ENCODE measurements around the gene HS3ST1. TPM values are rescaled to one million over a fixed set of nuclear protein-coding genes. Genes with fewer than 3 reads are reported as not detected.

Gene HS3ST1
- total RNA-seq, 4 donors from 2014 or later = 4.8 to 27.0 (median 9.6) TPM

DNA sequence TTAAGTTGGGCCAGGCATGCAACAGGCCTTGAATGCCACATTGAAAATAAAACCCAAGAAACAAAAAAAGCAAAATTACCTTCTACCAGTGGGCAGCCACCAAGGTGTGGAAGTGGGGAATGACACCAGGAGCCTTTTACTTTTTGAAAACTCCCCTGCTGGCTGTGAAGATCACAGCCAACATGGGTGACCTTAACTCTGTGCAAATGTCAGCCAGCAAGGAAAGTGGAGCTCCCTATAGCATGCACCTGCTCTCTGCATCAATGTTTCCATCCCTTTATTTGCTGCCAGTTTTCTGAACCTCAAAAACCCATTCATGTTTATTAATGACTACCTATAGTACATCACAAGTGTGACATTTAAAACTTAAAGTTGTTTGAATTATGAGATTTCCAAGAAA lies 63.7 kb downstream of the HS3ST1 start:
- Histone ChIP-seq H3K4me3 (no peak overlapping the region), H3K9me3 (peaks cover 0 to 8% (median 0%) of the 10 kb centered on the region in 3 donors), H3K27ac (no peak overlapping the region), H3K4me1 (peaks cover 0 to 9% (median 5%) of the 10 kb centered on the region in 3 donors), H3K27me3 (peaks cover 0 to 14% (median 0%) of the 10 kb centered on the region in 4 donors), H3K36me3 (no peaks in the 10 kb centered on the region)
- intact Hi-C loops (cut with DNase I) = no loop called here
- no peak for TF ChIP-seq POLR2A (IDR thresholded peaks at IDR 0.05)
- TF ChIP-seq, protein P1, sequence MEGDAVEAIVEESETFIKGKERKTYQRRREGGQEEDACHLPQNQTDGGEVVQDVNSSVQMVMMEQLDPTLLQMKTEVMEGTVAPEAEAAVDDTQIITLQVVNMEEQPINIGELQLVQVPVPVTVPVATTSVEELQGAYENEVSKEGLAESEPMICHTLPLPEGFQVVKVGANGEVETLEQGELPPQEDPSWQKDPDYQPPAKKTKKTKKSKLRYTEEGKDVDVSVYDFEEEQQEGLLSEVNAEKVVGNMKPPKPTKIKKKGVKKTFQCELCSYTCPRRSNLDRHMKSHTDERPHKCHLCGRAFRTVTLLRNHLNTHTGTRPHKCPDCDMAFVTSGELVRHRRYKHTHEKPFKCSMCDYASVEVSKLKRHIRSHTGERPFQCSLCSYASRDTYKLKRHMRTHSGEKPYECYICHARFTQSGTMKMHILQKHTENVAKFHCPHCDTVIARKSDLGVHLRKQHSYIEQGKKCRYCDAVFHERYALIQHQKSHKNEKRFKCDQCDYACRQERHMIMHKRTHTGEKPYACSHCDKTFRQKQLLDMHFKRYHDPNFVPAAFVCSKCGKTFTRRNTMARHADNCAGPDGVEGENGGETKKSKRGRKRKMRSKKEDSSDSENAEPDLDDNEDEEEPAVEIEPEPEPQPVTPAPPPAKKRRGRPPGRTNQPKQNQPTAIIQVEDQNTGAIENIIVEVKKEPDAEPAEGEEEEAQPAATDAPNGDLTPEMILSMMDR (IDR thresholded peaks at IDR 0.05) = no peak
- DNase-seq = no peak

DNA sequence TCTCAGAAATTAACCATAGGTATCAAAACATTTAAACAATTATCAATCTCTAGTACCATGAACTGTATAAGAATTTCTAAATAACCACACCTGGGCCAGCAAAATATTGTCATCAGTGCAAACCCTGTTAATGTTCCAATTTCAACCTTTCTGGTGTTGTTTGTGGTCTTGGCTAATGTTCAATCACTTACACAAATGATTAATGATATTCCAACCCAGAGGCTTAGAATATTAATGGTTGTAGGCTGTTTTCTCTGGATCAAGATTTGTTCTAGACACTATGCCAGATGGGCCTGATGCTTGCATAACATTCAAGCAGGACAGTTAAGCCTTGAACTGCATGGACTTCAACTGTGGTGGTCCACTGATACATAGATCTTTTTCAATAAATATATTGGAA lies 69.1 kb downstream of the HS3ST1 start:
- no peak overlapping the region for H3K4me3 ChIP-seq
- H3K27ac ChIP-seq = no peak overlapping the region
- DNase-seq = no peak
- no peaks in the 10 kb centered on the region for H3K9me3 ChIP-seq
- intact Hi-C loops (cut with DNase I) = no loop called here
- no peaks in the 10 kb centered on the region for H3K36me3 ChIP-seq
- no peaks in the 10 kb centered on the region for H3K27me3 ChIP-seq
- no peaks in the 10 kb centered on the region for H3K4me1 ChIP-seq
- TF ChIP-seq POLR2A (IDR thresholded peaks at IDR 0.05) = no peak
- TF ChIP-seq, protein P1 (IDR thresholded peaks at IDR 0.05) = no peak

DNA sequence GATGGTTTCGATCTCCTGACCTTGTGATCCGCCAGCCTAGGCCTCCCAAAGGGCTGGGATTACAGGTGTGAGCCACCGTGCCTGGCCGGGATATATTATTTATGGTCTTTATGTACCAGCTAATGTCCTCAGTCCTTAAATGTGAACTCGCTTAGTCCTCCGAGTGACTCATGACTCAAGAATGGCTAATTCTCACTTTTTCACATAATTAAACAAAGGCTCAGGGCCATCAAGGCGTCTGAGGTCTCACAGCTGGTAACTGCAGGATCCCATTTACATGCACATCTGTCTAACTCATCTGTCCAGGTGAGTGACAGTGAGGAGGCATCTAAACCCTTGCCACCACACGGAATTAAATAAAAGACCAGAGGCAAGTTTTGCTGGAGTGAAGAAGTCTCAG lies 73.5 kb downstream of the HS3ST1 start:
- Histone ChIP-seq H3K27ac (no peak overlapping the region), H3K4me1 (no peaks in the 10 kb centered on the region), H3K9me3 (no peaks in the 10 kb centered on the region), H3K4me3 (no peak overlapping the region), H3K36me3 (no peaks in the 10 kb centered on the region), H3K27me3 (no peaks in the 10 kb centered on the region)
- DNase-seq = no peak
- intact Hi-C loops (cut with DNase I) = no loop called here
- 76 to 83% methylated on average over 8 of the region's 8 CpGs for WGBS, 2 donors
- TF ChIP-seq, protein P1 (IDR thresholded peaks at IDR 0.05) = no peak
- TF ChIP-seq POLR2A (IDR thresholded peaks at IDR 0.05) = no peak

DNA sequence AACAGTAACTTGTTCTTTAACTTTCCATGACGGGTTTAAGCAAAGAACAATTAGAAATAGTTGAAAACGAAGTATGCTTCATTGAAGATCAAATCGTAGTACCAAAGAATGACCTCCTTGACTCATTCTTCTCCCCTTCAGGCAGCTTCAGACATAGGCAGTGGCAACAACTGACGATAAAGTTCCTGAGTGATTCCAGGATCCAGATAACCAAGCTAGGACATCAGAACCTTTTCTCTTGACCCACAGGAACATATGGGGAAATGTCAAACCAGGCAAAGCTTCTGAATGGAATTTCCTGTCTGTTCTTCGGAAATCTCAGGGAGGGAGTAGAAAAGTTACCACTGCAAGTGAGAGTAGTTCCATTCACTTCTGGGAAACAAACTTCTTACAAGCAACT lies 74.2 kb downstream of the HS3ST1 start:
- Histone ChIP-seq H3K36me3 (no peaks in the 10 kb centered on the region), H3K4me3 (no peak overlapping the region), H3K9me3 (no peaks in the 10 kb centered on the region), H3K27me3 (no peaks in the 10 kb centered on the region), H3K27ac (no peak overlapping the region), H3K4me1 (no peaks in the 10 kb centered on the region)
- intact Hi-C loops (cut with DNase I) = no loop called here
- TF ChIP-seq, protein P1 (IDR thresholded peaks at IDR 0.05) = no peak
- TF ChIP-seq POLR2A (IDR thresholded peaks at IDR 0.05) = no peak
- no peak for DNase-seq
- 76 to 81% methylated on average over 5 of the region's 5 CpGs for WGBS, 2 donors

DNA sequence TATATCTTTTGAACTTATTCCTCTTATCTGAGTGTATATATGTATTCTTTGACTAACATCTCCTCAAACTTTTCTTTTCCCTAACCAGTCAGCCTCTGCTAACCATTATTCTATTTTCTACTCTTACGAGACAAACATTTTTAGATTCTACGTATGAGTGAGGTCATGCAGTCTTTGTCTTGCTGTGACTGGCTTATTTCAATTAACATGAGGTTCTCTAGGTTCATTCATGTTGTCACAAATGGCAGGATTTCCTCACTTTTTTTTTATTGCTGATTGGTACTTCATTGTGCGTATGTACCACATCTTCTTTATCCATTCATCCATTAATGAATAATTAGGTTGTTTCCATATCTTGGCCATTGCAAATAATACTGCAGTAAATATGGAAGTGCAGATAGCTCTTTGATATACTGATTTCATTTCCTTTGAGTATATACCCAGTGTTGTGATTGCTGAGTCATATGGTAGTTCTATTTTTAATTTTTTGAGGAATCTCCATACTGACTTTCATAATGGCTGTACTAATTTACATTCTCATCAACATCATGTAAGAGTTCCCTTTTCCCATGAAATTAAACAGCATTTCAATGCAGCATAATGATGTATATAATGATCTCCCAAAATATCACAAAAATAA lies 80.1 kb downstream of the HS3ST1 start:
- 81 to 86% methylated on average over 3 of the region's 3 CpGs for WGBS, 2 donors
- TF ChIP-seq, protein P1 (IDR thresholded peaks at IDR 0.05) = no peak
- no peak for TF ChIP-seq POLR2A (IDR thresholded peaks at IDR 0.05)
- Histone ChIP-seq H3K4me3 (no peak overlapping the region), H3K9me3 (no peaks in the 10 kb centered on the region), H3K36me3 (no peaks in the 10 kb centered on the region), H3K4me1 (no peaks in the 10 kb centered on the region), H3K27ac (no peak overlapping the region), H3K27me3 (no peaks in the 10 kb centered on the region)
- intact Hi-C loops (cut with DNase I) = no loop called here
- no peak for DNase-seq
